Endothelial cell of umbilical vein (primary cell): ENCODE measurements around the gene FSD2.
"Not testable (repeated sequence)": the region's sequence is repeated elsewhere in the genome, so short reads cannot be mapped to it uniquely, and the experiment has no call there.

ENCODE experiments used
- EZH2 ChIP-seq: IDR thresholded peaks from 2 replicates; pipeline ENCODE4 v1.6.1; 2012; ENCODE audit warnings: borderline replicate concordance, low read depth, mild to moderate bottlenecking, moderate library complexity, low read length, inconsistent platforms; ENCODE audit not compliant: severe bottlenecking
- POLR2AphosphoS5 ChIP-seq: IDR thresholded peaks from 2 replicates; pipeline ENCODE4 v1.6.1; 2012; ENCODE audit warnings: low read depth, mild to moderate bottlenecking, control low read depth, low read length, moderate library complexity; ENCODE audit not compliant: insufficient read depth
- TF ChIP-seq, protein P1 (sequence below), 2 donors: IDR thresholded peaks; 1 replicate in 1 of 2; 2 replicates in 1 of 2; pipeline ENCODE4 v1.5.1; 2011; ENCODE audit warnings: low read length in 2 of 2, mild to moderate bottlenecking in 2 of 2, moderate library complexity in 2 of 2, control low read depth in 1 of 2, inconsistent platforms in 1 of 2, low read depth in 1 of 2; ENCODE audit not compliant: insufficient read depth in 1 of 2; ENCODE audit errors: extremely low read depth in 1 of 2

DNA sequence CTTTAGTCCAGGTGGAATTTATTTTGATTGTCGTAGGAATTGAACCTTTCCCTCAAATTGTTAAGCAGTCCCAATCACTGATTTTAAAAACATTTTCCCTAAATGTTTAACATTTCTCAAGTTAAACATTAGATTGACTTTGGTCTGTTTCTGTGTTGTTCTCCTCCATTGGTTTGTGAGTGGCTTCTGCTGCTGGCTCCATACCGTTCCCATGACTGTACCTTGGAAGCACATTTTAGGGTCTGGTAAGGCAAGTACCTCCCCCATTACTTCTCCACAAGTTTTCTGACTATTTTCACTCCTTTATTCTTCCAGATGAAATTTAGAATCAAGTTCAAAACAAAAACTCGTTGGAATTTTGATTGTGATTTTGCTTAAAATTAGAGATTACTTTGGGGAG lies 15.5 kb upstream of the FSD2 start:
- TF ChIP-seq EZH2, POLR2AphosphoS5: not testable (repeated sequence)
- TF ChIP-seq, protein P1, sequence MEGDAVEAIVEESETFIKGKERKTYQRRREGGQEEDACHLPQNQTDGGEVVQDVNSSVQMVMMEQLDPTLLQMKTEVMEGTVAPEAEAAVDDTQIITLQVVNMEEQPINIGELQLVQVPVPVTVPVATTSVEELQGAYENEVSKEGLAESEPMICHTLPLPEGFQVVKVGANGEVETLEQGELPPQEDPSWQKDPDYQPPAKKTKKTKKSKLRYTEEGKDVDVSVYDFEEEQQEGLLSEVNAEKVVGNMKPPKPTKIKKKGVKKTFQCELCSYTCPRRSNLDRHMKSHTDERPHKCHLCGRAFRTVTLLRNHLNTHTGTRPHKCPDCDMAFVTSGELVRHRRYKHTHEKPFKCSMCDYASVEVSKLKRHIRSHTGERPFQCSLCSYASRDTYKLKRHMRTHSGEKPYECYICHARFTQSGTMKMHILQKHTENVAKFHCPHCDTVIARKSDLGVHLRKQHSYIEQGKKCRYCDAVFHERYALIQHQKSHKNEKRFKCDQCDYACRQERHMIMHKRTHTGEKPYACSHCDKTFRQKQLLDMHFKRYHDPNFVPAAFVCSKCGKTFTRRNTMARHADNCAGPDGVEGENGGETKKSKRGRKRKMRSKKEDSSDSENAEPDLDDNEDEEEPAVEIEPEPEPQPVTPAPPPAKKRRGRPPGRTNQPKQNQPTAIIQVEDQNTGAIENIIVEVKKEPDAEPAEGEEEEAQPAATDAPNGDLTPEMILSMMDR (IDR thresholded peaks at IDR 0.05; ENCODE audit: extremely low read depth in 1 of 2, insufficient read depth in 1 of 2, low read depth in 1 of 2, low read length in 2 of 2): not testable (repeated sequence)
